ENCODE results near the gene COL27A1. TPM values are rescaled to one million over a fixed set of nuclear protein-coding genes. Genes with fewer than 3 reads are reported as not detected.
A peak's percentile ranks its signal among the peaks of the same experiment; 100 is the strongest.

The COL27A1 gene
- total and polyA plus RNA-seq, 8 donors, result 9.7 to 109 (median 19.6) TPM

GRCh38 chr9:114334490-114334889, 179.2 kb downstream of the COL27A1 start:
- no peak overlapping the region for H3K27ac ChIP-seq
- H3K9me3 ChIP-seq, result no peaks in the 10 kb centered on the region
- H3K36me3 ChIP-seq, result no peaks in the 10 kb centered on the region
- FAIRE-seq, result no peak
- intact Hi-C loops (cut with DNase I), result no loop called here
- no peaks in the 10 kb centered on the region for H3K27me3 ChIP-seq
- no peak overlapping the region for H3K4me3 ChIP-seq
- ATAC-seq, result no peak
- TF ChIP-seq CTCF (IDR thresholded peaks at IDR 0.05), result no peak
- H3K4me1 ChIP-seq, result no peaks in the 10 kb centered on the region
- no peak for DNase-seq
- 91 to 93% methylated on average over 8 to 9 of the region's 9 CpGs for WGBS, 2 donors

DNA sequence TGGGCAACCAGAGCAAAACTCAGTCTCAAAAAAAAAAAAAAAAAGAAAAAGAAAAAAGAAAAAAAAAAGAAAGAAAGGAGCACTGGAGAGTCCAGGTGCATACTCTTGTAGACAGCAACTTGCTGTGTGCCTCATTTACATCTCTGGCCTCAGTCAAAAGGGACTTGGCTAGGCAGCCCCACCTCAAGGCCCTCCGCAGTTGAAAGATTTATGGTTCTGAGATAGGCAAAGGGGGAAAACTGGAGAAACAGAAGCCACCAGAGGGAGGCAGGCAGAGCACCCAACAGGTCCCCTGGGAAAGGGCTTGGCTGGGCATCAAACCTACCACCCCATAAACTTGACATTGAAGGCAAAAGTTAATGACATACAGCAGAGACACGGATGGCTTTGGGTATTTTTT, 180.4 kb downstream of the COL27A1 start:
- no peaks in the 10 kb centered on the region for H3K36me3 ChIP-seq
- H3K4me1 ChIP-seq, result no peaks in the 10 kb centered on the region
- no peak overlapping the region for H3K27ac ChIP-seq
- DNase-seq, result no peak
- no peak for TF ChIP-seq CTCF (IDR thresholded peaks at IDR 0.05)
- H3K4me3 ChIP-seq, result no peak overlapping the region
- H3K27me3 ChIP-seq, result no peaks in the 10 kb centered on the region
- no peak for FAIRE-seq
- no peaks in the 10 kb centered on the region for H3K9me3 ChIP-seq
- ATAC-seq, result no peak
- WGBS, 2 donors, result 71 to 75% methylated on average over 2 of the region's 2 CpGs
- intact Hi-C loops (cut with DNase I), result no loop called here

GRCh38 chr9:114336157-114336556, 180.8 kb downstream of the COL27A1 start:
- H3K9me3 ChIP-seq, result no peaks in the 10 kb centered on the region

DNA sequence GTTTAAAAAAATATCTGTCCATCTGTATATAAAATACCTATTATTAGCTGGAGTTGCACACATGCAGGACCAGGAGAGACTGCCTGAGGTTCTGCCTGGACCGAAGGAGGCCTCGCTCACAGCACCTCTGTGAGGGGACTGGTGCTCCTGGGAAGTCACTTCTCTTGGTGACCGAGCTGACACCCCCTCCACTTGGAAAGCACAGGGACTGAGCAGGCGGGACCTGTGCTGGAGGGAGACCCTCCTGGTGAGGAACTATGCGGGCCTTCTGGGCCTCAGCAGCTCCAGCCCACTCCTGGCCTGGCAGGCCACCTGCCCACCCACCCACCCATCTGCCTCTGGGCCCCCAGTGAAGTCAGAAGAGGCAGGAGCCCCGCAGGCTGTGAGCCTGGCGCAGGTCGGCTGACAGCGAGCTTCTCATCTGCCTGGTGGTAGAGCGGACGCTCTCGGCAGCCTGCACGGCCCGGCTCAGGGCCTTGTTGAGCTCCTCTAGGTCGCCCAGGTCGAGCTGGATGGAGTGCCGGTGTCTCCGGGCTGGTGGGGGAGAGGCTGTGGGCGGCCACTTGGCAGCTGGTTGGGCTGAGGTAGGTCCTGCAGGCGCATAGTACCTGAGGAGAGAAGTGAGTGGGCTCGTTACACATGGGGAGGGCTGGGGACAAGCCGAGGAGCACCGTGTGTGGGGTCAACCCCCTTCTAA, 181.5 kb downstream of the COL27A1 start:
- intact Hi-C loops (cut with DNase I), result no loop called here
- 92 to 96% methylated on average over 18 to 23 of the region's 23 CpGs for WGBS, 2 donors
- H3K9me3 ChIP-seq, result no peaks in the 10 kb centered on the region
- no peaks in the 10 kb centered on the region for H3K27me3 ChIP-seq
- H3K27ac ChIP-seq, result no peak overlapping the region
- peak in 1 of 6 donors; percentile 54 for DNase-seq
- H3K4me3 ChIP-seq, result no peak overlapping the region
- H3K36me3 ChIP-seq, result peaks cover 0 to 4% (median 0%) of the 10 kb centered on the region in 3 donors
- TF ChIP-seq CTCF (IDR thresholded peaks at IDR 0.05), result no peak
- ATAC-seq, result no peak
- FAIRE-seq, result no peak
- H3K4me1 ChIP-seq, result no peaks in the 10 kb centered on the region

More at GRCh38 chr9:114336157-114336556, 180.8 kb downstream of the COL27A1 start:
- FAIRE-seq (no peak), ATAC-seq (no peak), DNase-seq (no peak)
- no peaks in the 10 kb centered on the region for H3K4me1 ChIP-seq
- no peak for TF ChIP-seq CTCF (IDR thresholded peaks at IDR 0.05)
- H3K4me3 ChIP-seq, result no peak overlapping the region
- intact Hi-C loops (cut with DNase I), result no loop called here
- H3K27ac ChIP-seq, result no peak overlapping the region
- peaks cover 0 to 2% (median 0%) of the 10 kb centered on the region in 3 donors for H3K36me3 ChIP-seq
- 71 to 78% methylated on average over 10 of the region's 10 CpGs for WGBS, 2 donors
- H3K27me3 ChIP-seq, result no peaks in the 10 kb centered on the region

DNA sequence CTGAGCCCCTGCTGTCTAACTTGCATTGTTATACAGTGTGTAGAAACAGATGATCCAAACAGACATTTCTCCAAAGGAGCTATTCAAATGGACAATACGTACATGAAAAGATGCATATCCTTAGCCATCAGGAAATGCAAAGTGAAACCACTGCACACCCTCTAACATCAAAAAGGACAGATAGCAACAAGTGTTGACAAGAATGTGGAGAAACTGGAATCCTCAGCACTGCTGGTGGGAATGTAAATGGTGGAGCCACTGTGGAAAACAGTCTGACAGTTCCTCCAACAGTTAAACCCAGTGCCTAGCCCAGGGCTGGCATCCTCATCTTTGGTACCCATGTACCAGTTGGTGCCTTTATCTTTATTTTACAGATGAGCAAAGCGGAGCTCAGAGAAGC, 182.8 kb downstream of the COL27A1 start:
- H3K27me3 ChIP-seq, result no peaks in the 10 kb centered on the region
- intact Hi-C loops (cut with DNase I), result no loop called here
- H3K4me1 ChIP-seq, result no peaks in the 10 kb centered on the region
- peaks cover 0 to 4% (median 0%) of the 10 kb centered on the region in 3 donors for H3K36me3 ChIP-seq
- TF ChIP-seq CTCF (IDR thresholded peaks at IDR 0.05), result no peak
- no peak overlapping the region for H3K27ac ChIP-seq
- 91 to 97% methylated on average over 2 of the region's 2 CpGs for WGBS, 2 donors
- H3K9me3 ChIP-seq, result no peaks in the 10 kb centered on the region
- DNase-seq, result no peak
- FAIRE-seq, result no peak
- ATAC-seq, result no peak
- no peak overlapping the region for H3K4me3 ChIP-seq
